Mesenchymal stem cell (in vitro differentiated cells and primary cell): ENCODE data around the gene SLC48A1.
A peak's percentile ranks its signal among the peaks of the same experiment; 100 is the strongest.

Experiments
- DNase-seq: peaks from one replicate; pipeline ENCODE4 v3.0.0-alpha.2; 2013
- H2AFZ ChIP-seq: one replicate; pipeline ENCODE4 v1.6.1; 2013; ENCODE audit warnings: low read depth, mild to moderate bottlenecking, control low read depth, inconsistent platforms, low read length, moderate library complexity
- H2AK5ac ChIP-seq: 2 replicates; pipeline ENCODE4 v1.6.1; 2013; ENCODE audit warnings: low read length, moderate library complexity, mild to moderate bottlenecking, inconsistent platforms; ENCODE audit not compliant: severe bottlenecking
- H2BK120ac ChIP-seq: one replicate; pipeline ENCODE4 v1.6.1; 2013; ENCODE audit warnings: low read depth, mild to moderate bottlenecking, inconsistent platforms, low read length, moderate library complexity
- H2BK12ac ChIP-seq, 2 experiments: one replicate each; pipeline ENCODE4 v1.6.1; 2013; ENCODE audit warnings: inconsistent platforms in 2 of 2, low read length in 2 of 2, mild to moderate bottlenecking in 2 of 2, moderate library complexity in 2 of 2, control low read depth in 1 of 2
- H2BK15ac ChIP-seq: one replicate; pipeline ENCODE4 v1.6.1; 2013; ENCODE audit warnings: mild to moderate bottlenecking, low read depth, inconsistent platforms; ENCODE audit not compliant: poor library complexity, severe bottlenecking
- H2BK5ac ChIP-seq: 2 replicates; pipeline ENCODE4 v1.6.1; 2013; ENCODE audit warnings: low read depth, mild to moderate bottlenecking, low read length, control low read depth, inconsistent platforms; ENCODE audit not compliant: poor library complexity, severe bottlenecking
- H3K14ac ChIP-seq, 2 experiments: one replicate each; pipeline ENCODE4 v1.6.1; 2013; ENCODE audit warnings: inconsistent platforms in 2 of 2, low read length in 2 of 2, control low read depth in 1 of 2, mild to moderate bottlenecking in 1 of 2, moderate library complexity in 1 of 2
- H3K18ac ChIP-seq, 2 experiments: one replicate each; pipeline ENCODE4 v1.6.1; 2013; ENCODE audit warnings: inconsistent platforms in 2 of 2, low read length in 2 of 2, control low read depth in 1 of 2, low read depth in 1 of 2, mild to moderate bottlenecking in 1 of 2
- H3K23ac ChIP-seq, 2 experiments: one replicate each; pipeline ENCODE4 v1.6.1; 2013; ENCODE audit warnings: inconsistent platforms in 2 of 2, low read length in 2 of 2, mild to moderate bottlenecking in 2 of 2, moderate library complexity in 2 of 2, control low read depth in 1 of 2
- H3K27ac ChIP-seq: 2 replicates; pipeline ENCODE4 v1.5.1; 2013; ENCODE audit warnings: mild to moderate bottlenecking, moderate library complexity, low read length, control low read depth, inconsistent platforms; ENCODE audit not compliant: poor library complexity, severe bottlenecking
- H3K27me3 ChIP-seq, 2 experiments: 2 replicates each; pipeline versions ENCODE4 v1.6.1 to v1.7.0; 2013; ENCODE audit warnings: low read length in 2 of 2, mild to moderate bottlenecking in 2 of 2, moderate library complexity in 2 of 2, control low read depth in 1 of 2, inconsistent platforms in 1 of 2; ENCODE audit not compliant: control insufficient read depth in 1 of 2, insufficient read depth in 1 of 2
- H3K36me3 ChIP-seq, 2 experiments: 2 replicates each; pipeline versions ENCODE4 v1.6.1 to v1.7.0; 2013; ENCODE audit warnings: low read length in 2 of 2, control low read depth in 1 of 2, inconsistent platforms in 1 of 2, low read depth in 1 of 2, mild to moderate bottlenecking in 1 of 2; ENCODE audit not compliant: insufficient read depth in 2 of 2, control insufficient read depth in 1 of 2
- H3K4ac ChIP-seq, 2 experiments: one replicate each; pipeline ENCODE4 v1.6.1; 2013; ENCODE audit warnings: inconsistent platforms in 2 of 2, low read length in 2 of 2, mild to moderate bottlenecking in 2 of 2, moderate library complexity in 2 of 2, control low read depth in 1 of 2, low read depth in 1 of 2
- H3K4me1 ChIP-seq: 2 replicates; pipeline ENCODE4 v1.6.1; 2013; ENCODE audit warnings: low read depth, low read length, control low read depth; ENCODE audit not compliant: control insufficient read depth, insufficient read depth
- H3K4me2 ChIP-seq: 2 replicates; pipeline ENCODE4 v1.6.1; 2013; ENCODE audit warnings: low read length, mild to moderate bottlenecking, inconsistent platforms; ENCODE audit not compliant: poor library complexity, severe bottlenecking
- H3K4me3 ChIP-seq, 2 experiments: 2 replicates each; pipeline versions ENCODE4 v1.5.1 to v1.7.0; 2013; ENCODE audit warnings: low read length in 2 of 2, mild to moderate bottlenecking in 2 of 2, control low read depth in 1 of 2, low read depth in 1 of 2; ENCODE audit not compliant: insufficient read depth in 1 of 2
- H3K79me1 ChIP-seq: replicated peaks from 2 replicates; pipeline ENCODE4 v1.6.1; 2013; ENCODE audit warnings: mild to moderate bottlenecking, control low read depth, low read length, inconsistent platforms; ENCODE audit not compliant: poor library complexity, severe bottlenecking
- H3K9ac ChIP-seq: 2 replicates; pipeline ENCODE4 v1.7.0; 2013; ENCODE audit warnings: mild to moderate bottlenecking, low read length, moderate library complexity
- H3K9me3 ChIP-seq: 2 replicates; pipeline ENCODE4 v1.7.0; 2013; ENCODE audit warnings: mild to moderate bottlenecking, low read length; ENCODE audit not compliant: control insufficient read depth
- H4K8ac ChIP-seq: one replicate; pipeline ENCODE4 v1.6.1; 2013; ENCODE audit warnings: inconsistent platforms, mild to moderate bottlenecking, low read length, moderate library complexity
- H4K91ac ChIP-seq: one replicate; pipeline ENCODE4 v1.6.1; 2013; ENCODE audit warnings: mild to moderate bottlenecking, low read length, inconsistent platforms
- WGBS: methylation state at CpG from one replicate; pipeline ENCODE4 v1.1.7; 2013; ENCODE audit warnings: mixed read lengths; 5-methylcytosine and 5-hydroxymethylcytosine counted together

SLC48A1 gene

DNA sequence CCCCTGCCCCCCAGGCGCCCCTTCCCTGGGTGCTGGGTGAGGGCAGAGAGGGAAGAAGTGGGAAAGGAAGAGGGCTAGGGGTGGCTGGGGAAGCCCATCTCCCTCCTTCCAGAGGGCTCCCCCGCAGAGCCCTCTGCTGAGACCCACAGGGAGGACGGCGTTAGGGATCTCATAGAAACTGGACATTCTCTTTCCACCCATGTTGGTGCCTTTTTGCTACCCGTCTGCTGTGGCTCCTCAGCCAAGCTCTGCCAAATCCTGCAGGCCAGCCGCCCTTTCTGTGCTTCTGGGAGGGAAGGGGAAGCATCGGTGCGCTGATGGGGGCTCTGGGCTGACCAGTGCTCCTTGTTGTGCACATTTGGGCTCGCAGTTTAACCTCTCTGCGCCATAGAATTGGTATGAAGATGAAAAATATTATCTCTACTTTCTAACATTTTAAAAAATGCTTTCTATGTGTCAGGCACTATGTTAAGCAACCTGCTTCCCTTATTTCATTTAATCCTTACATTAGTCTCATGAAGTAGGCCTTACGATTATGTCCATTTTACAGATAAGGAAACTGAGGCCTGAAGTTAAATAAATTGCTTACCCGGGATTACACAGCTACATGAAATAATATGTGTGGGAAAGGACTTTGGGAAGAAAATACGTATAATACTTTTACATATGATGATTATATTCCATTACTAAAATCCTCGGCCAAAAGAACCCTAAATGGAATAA is 981 bp downstream of the SLC48A1 start:
- H3K14ac ChIP-seq, result peak overlapping the region in 1 of 2 experiments; percentile 77
- no peak overlapping the region for H3K18ac ChIP-seq
- no peaks in the 10 kb centered on the region for H3K27me3 ChIP-seq
- peak overlapping the region in 1 of 2 experiments; percentile 81 for H3K4ac ChIP-seq
- peak overlapping the region; percentile 59 for H4K8ac ChIP-seq
- peaks cover 49% of the 10 kb centered on the region for H3K4me1 ChIP-seq
- H3K9ac ChIP-seq, result peak overlapping the region; percentile 82
- H3K27ac ChIP-seq, result no peak overlapping the region
- no peak overlapping the region for H2BK120ac ChIP-seq
- H2BK5ac ChIP-seq, result no peak overlapping the region
- peaks cover 19% of the 10 kb centered on the region for H3K79me1 ChIP-seq
- H2BK15ac ChIP-seq, result no peak overlapping the region
- 52% methylated on average over 7 of the region's 14 CpGs for WGBS
- peak overlapping the region; percentile 87 for H3K4me2 ChIP-seq
- no peaks in the 10 kb centered on the region for H3K9me3 ChIP-seq
- peak overlapping the region in 1 of 2 experiments; percentile 49 for H2BK12ac ChIP-seq
- peak overlapping the region; percentile 88 for H2AFZ ChIP-seq
- peaks cover 0 to 15% of the 10 kb centered on the region in 2 experiments for H3K36me3 ChIP-seq
- no peak for DNase-seq
- peak overlapping the region in 1 of 2 experiments; percentile 9 for H3K23ac ChIP-seq
- H3K4me3 ChIP-seq, result peak overlapping the region; percentile 83 to 88
- H4K91ac ChIP-seq, result peak overlapping the region; percentile 5
- H2AK5ac ChIP-seq, result peak overlapping the region; percentile 5

DNA sequence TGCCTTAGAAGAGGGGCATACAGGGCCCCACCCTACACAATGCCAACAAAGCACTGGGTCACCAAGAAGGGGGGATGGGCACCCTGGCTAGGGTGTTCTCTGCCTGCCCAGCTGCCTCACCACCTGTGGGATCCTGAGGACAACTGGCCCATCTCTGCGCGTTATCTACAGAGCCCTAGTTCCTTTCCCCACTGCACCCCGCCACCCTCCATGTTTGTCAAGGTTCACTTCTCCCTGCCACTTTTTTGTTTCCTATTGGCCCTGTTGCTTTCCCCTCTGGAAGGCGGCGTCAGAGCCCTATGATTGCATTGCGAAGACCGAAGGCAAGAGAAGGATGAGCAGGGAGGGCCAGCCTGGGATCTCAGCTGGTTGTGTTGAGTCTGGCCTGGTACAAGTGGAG is 1.6 kb downstream of the SLC48A1 start:
- Histone ChIP-seq H3K4ac (no peak overlapping the region), H3K4me2 (peak overlapping the region; percentile 0), H2BK120ac (no peak overlapping the region), H3K9me3 (no peaks in the 10 kb centered on the region), H3K23ac (no peak overlapping the region), H2BK15ac (no peak overlapping the region), H4K91ac (peak overlapping the region; percentile 9), H3K27me3 (no peaks in the 10 kb centered on the region), H2BK5ac (no peak overlapping the region), H3K9ac (no peak overlapping the region), H3K4me3 (peak overlapping the region in 1 of 2 experiments; percentile 83), H3K14ac (no peak overlapping the region), H3K4me1 (peaks cover 50% of the 10 kb centered on the region), H3K79me1 (peaks cover 20% of the 10 kb centered on the region), H3K27ac (no peak overlapping the region), H3K18ac (no peak overlapping the region), H2AK5ac (peak overlapping the region; percentile 40), H2BK12ac (peak overlapping the region in 1 of 2 experiments; percentile 15), H4K8ac (peak overlapping the region; percentile 8), H2AFZ (no peak overlapping the region), H3K36me3 (peaks cover 0 to 18% of the 10 kb centered on the region in 2 experiments)
- 98% methylated on average over 7 of the region's 7 CpGs for WGBS
- no peak for DNase-seq

DNA sequence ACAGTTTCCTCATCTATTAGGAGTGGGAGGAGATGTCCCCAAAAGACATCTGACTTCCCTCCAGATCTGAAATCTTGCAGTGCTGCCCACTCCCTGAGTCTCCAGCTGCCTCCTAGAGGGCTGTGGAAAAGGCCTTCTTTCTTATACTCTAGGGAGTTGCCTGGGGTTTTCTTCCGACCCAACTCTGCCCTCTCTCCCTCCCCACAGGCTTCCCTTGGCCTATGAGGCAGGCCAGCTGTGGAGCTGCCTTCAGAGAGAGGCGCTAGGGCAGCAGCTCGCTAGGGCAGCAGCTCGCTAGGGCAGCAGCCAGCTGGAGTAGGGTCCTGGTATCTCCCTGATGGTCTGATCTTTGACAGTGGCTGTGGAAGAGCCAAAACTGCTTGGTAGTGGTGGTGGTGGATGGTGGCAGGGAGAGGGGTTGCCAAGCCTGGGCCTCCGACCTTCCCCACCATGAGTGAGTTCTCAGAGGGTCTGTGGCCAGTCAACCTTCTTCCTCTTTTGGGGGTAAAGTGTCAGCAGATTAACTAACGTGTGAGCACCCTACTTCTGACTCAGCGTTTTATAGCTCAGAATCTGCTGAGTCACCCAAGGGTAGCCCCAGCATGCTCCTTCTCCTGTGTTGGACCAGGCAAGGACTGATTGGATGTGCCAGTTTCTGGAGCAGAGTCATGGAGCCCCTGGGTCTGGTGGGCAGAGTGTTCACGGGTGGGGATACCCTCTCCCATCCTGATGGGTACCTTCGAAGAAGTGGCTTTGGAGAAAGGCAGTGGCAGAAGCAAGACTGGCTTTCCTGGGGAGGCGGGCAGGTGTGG is 2.3 kb downstream of the SLC48A1 start:
- H2AFZ ChIP-seq, result no peak overlapping the region
- H2BK12ac ChIP-seq, result peak overlapping the region in 1 of 2 experiments; percentile 12
- H3K9me3 ChIP-seq, result no peaks in the 10 kb centered on the region
- H3K79me1 ChIP-seq, result peaks cover 20% of the 10 kb centered on the region
- no peak overlapping the region for H3K14ac ChIP-seq
- no peaks in the 10 kb centered on the region for H3K27me3 ChIP-seq
- H2BK15ac ChIP-seq, result no peak overlapping the region
- no peak overlapping the region for H3K9ac ChIP-seq
- no peak overlapping the region for H3K4ac ChIP-seq
- peak; percentile 44 for DNase-seq
- H3K23ac ChIP-seq, result no peak overlapping the region
- H4K91ac ChIP-seq, result peak overlapping the region; percentile 79
- 78% methylated on average over 10 of the region's 10 CpGs for WGBS
- H3K4me1 ChIP-seq, result peaks cover 50% of the 10 kb centered on the region
- no peak overlapping the region for H2BK5ac ChIP-seq
- peaks cover 0 to 24% of the 10 kb centered on the region in 2 experiments for H3K36me3 ChIP-seq
- no peak overlapping the region for H3K4me2 ChIP-seq
- no peak overlapping the region for H2BK120ac ChIP-seq
- no peak overlapping the region for H3K27ac ChIP-seq
- peak overlapping the region in 1 of 2 experiments; percentile 13 for H3K18ac ChIP-seq
- no peak overlapping the region for H3K4me3 ChIP-seq
- peak overlapping the region; percentile 40 for H2AK5ac ChIP-seq
- H4K8ac ChIP-seq, result peak overlapping the region; percentile 68
